ENCODE results near the gene FBXW11. TPM values are rescaled to one million over a fixed set of nuclear protein-coding genes. Genes with fewer than 3 reads are reported as not detected.

Gene FBXW11
- polyA plus RNA-seq, 1 donor from 2014 or later = 103 TPM

DNA sequence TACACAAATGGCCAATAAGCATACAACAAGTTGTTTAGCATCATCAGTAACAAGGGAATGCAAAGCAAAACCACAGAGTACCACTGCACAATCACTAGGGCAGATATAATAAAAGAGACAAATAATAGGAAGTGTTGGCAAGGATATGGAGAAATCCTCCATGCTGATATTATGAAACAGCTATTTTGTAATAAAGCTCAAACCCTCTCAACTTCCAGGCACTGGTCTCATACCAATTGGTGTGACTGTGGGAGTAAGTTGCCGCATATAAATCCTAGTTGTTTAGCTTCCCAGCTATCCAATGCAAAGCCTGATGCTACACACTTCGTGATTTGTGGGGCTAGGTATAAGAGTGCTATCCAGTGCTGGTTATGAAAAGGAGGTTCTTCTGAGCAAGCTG lies 132.2 kb downstream of the FBXW11 start:
- Histone ChIP-seq H3K4me2 (ENCODE audit: low read length) (no peak overlapping the region), H3K79me2 (replicated peaks; ENCODE audit: insufficient read depth, low read length) (no peaks in the 10 kb centered on the region), H4K20me1 (ENCODE audit: insufficient read depth) (peaks cover 3% of the 10 kb centered on the region), H3K4me3 (ENCODE audit: low read length) (no peak overlapping the region), H3K27me3 (ENCODE audit: insufficient read depth, low read depth, low read length) (no peaks in the 10 kb centered on the region), H2AFZ (ENCODE audit: low read depth, low read length) (no peak overlapping the region), H3K27ac (ENCODE audit: low read length) (no peak overlapping the region), H3K36me3 (ENCODE audit: insufficient read depth, low read length) (peaks cover 18% of the 10 kb centered on the region), H3F3A (ENCODE audit: insufficient read depth, low read length, poor library complexity, severe bottlenecking) (no peaks in the 10 kb centered on the region), H3K9me3 (ENCODE audit: low read length) (no peaks in the 10 kb centered on the region), H3K9ac (ENCODE audit: low read length) (no peak overlapping the region), H3K9me2 (ENCODE audit: insufficient read depth, low read length) (no peaks in the 10 kb centered on the region)
- no peak for TF ChIP-seq RAD21 (conservative IDR thresholded peaks at IDR 0.05)
- TF ChIP-seq SMC3 (conservative IDR thresholded peaks at IDR 0.05; ENCODE audit: poor library complexity) = no peak
- no peak for TF ChIP-seq MXI1 (conservative IDR thresholded peaks at IDR 0.05; ENCODE audit: poor library complexity, severe bottlenecking)
- TF ChIP-seq, protein P1, sequence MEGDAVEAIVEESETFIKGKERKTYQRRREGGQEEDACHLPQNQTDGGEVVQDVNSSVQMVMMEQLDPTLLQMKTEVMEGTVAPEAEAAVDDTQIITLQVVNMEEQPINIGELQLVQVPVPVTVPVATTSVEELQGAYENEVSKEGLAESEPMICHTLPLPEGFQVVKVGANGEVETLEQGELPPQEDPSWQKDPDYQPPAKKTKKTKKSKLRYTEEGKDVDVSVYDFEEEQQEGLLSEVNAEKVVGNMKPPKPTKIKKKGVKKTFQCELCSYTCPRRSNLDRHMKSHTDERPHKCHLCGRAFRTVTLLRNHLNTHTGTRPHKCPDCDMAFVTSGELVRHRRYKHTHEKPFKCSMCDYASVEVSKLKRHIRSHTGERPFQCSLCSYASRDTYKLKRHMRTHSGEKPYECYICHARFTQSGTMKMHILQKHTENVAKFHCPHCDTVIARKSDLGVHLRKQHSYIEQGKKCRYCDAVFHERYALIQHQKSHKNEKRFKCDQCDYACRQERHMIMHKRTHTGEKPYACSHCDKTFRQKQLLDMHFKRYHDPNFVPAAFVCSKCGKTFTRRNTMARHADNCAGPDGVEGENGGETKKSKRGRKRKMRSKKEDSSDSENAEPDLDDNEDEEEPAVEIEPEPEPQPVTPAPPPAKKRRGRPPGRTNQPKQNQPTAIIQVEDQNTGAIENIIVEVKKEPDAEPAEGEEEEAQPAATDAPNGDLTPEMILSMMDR (IDR thresholded peaks at IDR 0.05; ENCODE audit: poor library complexity, severe bottlenecking) = no peak
- no peak for TF ChIP-seq TAF1 (IDR thresholded peaks at IDR 0.05; ENCODE audit: low read depth)
- no peak for TF ChIP-seq EP300 (conservative IDR thresholded peaks at IDR 0.05; ENCODE audit: poor library complexity, severe bottlenecking)
- TF ChIP-seq POLR2AphosphoS5 (IDR thresholded peaks at IDR 0.05) = no peak
- TF ChIP-seq EZH2 (IDR thresholded peaks at IDR 0.05; ENCODE audit: borderline replicate concordance, insufficient read depth, low read length, poor library complexity, severe bottlenecking) = no peak
- TF ChIP-seq, protein P2, sequence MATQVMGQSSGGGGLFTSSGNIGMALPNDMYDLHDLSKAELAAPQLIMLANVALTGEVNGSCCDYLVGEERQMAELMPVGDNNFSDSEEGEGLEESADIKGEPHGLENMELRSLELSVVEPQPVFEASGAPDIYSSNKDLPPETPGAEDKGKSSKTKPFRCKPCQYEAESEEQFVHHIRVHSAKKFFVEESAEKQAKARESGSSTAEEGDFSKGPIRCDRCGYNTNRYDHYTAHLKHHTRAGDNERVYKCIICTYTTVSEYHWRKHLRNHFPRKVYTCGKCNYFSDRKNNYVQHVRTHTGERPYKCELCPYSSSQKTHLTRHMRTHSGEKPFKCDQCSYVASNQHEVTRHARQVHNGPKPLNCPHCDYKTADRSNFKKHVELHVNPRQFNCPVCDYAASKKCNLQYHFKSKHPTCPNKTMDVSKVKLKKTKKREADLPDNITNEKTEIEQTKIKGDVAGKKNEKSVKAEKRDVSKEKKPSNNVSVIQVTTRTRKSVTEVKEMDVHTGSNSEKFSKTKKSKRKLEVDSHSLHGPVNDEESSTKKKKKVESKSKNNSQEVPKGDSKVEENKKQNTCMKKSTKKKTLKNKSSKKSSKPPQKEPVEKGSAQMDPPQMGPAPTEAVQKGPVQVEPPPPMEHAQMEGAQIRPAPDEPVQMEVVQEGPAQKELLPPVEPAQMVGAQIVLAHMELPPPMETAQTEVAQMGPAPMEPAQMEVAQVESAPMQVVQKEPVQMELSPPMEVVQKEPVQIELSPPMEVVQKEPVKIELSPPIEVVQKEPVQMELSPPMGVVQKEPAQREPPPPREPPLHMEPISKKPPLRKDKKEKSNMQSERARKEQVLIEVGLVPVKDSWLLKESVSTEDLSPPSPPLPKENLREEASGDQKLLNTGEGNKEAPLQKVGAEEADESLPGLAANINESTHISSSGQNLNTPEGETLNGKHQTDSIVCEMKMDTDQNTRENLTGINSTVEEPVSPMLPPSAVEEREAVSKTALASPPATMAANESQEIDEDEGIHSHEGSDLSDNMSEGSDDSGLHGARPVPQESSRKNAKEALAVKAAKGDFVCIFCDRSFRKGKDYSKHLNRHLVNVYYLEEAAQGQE (IDR thresholded peaks at IDR 0.05; ENCODE audit: borderline replicate concordance) = no peak

DNA sequence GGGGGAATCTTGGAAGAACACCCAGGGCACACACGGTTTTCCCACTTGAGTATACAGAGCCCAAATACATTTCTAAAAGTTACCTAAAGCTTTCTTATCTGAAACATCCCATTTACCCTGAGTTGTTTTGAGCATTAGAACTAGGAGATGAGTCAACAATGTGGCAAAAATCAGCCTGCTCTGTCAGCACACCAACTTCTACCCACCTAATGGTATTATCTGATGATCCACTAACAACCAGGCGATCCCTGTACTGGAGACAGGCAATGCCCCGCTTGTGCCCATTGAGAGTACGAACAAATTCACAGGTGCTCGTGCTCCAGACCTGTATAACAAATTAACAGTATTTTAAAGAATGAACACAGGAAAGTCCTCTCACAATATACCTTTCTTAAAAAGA lies 133.8 kb downstream of the FBXW11 start:
- H2AFZ ChIP-seq (ENCODE audit: low read depth, low read length) = no peak overlapping the region
- H3K4me3 ChIP-seq (ENCODE audit: low read length) = no peak overlapping the region
- H3F3A ChIP-seq (ENCODE audit: insufficient read depth, low read length, poor library complexity, severe bottlenecking) = no peaks in the 10 kb centered on the region
- H3K27me3 ChIP-seq (ENCODE audit: insufficient read depth, low read depth, low read length) = no peaks in the 10 kb centered on the region
- H3K27ac ChIP-seq (ENCODE audit: low read length) = no peak overlapping the region
- H4K20me1 ChIP-seq (ENCODE audit: insufficient read depth) = peaks cover 3% of the 10 kb centered on the region
- TF ChIP-seq POLR2AphosphoS5 (IDR thresholded peaks at IDR 0.05) (no peak), RAD21 (conservative IDR thresholded peaks at IDR 0.05) (no peak)
- TF ChIP-seq, protein P2 (IDR thresholded peaks at IDR 0.05; ENCODE audit: borderline replicate concordance) = no peak
- H3K9me3 ChIP-seq (ENCODE audit: low read length) = no peaks in the 10 kb centered on the region
- H3K9ac ChIP-seq (ENCODE audit: low read length) = no peak overlapping the region
- H3K36me3 ChIP-seq (ENCODE audit: insufficient read depth, low read length) = peaks cover 18% of the 10 kb centered on the region
- H3K79me2 ChIP-seq (replicated peaks; ENCODE audit: insufficient read depth, low read length) = no peaks in the 10 kb centered on the region
- no peak overlapping the region for H3K4me2 ChIP-seq (ENCODE audit: low read length)
- H3K9me2 ChIP-seq (ENCODE audit: insufficient read depth, low read length) = no peaks in the 10 kb centered on the region
